Left forelimb (tissue), 1 donor: ENCODE measurements around the gene CLASP2.

Experiments
- DNase-seq: peaks from one replicate; pipeline ENCODE4 v3.0.0-alpha.2; 2018; ENCODE audit warnings: low spot score

CLASP2 gene

DNA sequence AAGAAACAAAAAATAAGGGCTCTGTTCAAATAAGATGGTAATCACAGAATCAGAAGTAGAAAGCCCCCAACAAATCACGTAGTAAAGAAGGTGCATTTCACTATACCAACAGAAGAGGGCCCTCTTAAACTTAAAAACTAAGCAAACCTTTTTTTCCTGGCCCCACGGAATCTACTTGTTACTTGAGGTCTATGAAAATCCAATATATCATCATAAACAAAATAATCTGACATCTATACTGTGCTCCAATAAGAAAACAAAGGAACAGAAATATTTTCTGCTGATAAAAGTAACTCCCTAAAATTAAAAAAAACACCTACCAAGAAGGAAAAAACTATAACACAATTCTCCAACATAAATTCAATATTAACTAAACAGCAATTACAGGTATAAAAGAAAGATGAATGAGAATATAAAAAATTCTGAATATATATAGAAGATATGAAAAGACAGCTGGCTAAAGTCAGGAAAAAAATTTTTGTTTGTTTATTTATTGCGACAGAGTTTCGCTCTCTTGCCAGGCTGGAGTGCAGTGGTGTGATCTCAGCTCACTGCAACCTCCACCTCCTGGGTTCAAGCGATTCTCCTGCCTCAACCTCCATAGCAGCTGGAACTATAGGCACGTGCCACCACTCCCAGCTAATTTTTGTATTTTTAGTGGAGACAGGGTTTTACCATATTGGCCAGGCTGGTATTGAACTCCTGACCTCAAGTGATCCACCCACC is 81.8 kb downstream of the CLASP2 start:
- no peak for DNase-seq

DNA sequence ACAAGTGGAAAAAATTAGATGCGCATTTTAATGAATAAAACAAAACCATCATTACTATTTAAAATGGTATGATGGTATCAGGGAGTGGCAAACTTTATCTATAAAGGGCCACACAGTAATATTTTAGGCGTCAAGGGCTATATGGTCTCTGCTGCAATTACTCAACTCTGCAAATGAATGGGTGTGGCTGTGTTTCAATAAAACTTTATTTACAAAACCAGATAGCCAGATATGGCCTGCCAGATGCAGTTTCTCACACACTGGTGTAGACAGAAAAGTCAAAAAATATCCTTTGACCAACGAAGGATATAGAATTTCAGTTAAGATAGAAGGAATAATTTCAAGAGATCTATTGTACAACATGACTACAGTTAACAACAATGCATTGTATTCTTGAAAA is 83.8 kb downstream of the CLASP2 start:
- no peak for DNase-seq

DNA sequence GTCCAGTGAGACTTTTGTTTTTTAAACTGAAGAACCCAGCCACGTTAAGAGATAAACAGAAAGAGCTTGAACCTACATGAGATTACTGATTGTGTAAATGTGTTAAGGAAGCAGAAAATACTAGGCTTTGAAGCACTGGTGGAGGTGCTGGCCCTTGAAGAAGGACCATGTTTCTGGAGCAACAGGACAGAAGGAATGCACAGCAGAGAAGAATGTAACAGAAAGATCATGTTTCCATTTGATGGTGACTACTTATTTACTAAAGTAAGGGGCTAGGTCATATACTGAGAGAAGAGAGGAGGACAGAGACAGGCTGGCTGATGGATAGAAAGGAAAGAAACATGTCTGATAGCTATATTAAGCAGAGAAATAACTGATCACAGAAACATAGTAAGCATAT is 88.8 kb downstream of the CLASP2 start:
- no peak for DNase-seq

DNA sequence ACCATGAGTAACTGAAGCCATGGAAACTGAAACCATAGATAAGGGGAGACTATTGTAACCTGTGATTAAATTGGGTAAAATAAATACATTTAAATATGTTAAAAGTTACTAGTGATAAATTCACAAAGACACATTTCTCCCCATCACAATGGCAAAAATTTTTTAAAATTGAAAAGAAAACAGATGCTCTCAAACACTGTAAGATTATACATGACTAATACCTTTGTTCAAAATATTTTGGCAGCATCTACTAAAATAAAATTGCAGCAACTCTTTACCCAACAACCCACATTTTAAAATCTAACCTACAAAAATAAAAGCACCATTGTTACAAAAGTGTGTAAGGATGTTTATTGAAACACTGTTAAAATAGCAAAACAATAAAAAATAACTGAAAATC is 93.3 kb downstream of the CLASP2 start:
- DNase-seq: no peak

DNA sequence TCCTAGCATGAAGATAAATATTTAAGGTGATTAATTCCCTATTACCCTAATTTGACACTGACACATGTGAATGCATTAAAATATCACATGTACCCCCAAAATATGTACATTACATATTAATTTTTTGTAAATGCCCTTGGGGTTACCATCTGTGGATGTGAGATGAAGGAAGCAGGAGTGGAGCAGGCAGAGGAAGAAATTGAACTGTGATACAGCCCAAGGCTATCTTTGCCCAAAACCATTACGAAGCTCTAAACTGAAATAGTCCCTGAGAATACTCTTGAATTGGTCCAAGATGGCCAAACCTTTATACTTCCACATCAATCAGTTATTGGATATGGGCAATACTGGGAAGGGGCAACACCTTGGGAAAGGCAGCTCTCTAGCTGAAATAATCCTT is 105.0 kb downstream of the CLASP2 start:
- no peak for DNase-seq

DNA sequence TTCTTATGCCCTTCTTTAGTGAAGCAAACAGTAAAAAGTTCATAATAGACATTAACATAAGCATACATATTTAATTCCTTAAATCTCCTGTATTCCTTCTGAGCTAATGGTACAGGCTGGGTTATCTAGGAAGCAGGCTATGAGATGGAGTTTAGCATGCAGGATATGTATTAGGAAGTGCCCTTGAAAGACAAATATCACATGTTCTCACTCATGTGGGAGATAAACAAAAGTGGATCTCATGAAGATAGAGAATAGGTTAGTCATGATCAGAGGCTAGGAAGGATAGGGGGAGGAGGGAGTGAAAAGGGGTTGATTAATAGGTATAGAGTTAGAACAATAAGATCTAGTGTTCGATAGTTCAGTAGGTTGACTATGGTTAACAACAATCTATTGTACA is 105.4 kb downstream of the CLASP2 start:
- DNase-seq: no peak

DNA sequence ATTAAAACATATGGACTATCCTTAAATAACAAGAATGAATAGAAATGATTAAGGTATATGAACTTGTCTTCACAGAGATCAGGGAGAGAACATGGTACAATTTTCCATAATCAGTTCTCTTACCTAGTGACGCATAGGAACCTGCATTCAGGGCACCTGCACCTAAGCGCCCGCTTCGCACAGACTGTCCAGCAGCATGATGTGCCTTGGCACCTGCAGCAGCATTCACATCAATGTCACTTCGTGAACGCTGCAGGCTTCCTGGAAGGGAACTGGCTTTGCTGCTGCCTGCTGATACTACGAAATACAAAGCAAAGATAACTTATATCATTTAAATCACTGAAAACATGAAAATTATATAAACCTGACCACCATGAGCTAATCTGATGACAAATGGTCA is 115.2 kb downstream of the CLASP2 start:
- DNase-seq: no peak

DNA sequence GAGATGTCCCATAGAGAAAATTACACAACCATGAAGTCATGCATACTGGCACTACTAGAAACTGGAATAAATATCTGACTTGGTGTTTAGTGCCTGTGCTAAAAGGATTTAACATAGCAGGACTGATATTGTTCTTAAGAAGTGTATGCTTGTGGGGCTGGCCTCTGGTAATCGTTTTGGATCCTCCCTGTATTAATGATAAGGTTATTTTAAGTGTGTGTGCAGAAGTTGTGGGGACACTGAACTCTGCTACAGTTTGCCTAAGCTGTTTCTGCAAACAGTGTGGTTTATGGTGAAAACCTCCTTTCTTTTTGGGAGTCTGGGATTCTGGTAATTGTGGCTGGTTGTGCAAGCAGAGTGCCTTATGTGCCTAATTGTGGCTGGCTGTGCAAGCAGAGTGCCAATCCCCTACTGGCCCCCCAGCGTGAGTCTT is 120.8 kb downstream of the CLASP2 start:
- no peak for DNase-seq

DNA sequence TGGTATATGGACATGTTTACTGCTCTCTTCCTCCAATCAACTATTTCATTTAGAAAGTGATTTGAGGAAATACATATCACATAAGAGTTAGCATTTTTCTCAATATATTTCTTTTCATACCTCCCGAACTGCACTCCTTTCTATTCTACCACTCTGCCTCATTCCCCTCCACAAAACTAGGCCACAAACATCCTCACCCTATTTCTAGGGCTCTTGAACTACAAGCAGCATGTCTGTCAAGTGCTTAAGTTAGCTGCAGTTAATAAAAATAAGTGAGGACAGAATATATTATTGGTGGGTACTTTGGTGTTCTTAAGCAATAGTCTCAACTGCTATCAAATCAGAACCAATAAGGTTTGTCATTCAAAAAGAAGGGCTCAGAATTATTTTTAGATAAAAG is 125.1 kb downstream of the CLASP2 start:
- DNase-seq: no peak

DNA sequence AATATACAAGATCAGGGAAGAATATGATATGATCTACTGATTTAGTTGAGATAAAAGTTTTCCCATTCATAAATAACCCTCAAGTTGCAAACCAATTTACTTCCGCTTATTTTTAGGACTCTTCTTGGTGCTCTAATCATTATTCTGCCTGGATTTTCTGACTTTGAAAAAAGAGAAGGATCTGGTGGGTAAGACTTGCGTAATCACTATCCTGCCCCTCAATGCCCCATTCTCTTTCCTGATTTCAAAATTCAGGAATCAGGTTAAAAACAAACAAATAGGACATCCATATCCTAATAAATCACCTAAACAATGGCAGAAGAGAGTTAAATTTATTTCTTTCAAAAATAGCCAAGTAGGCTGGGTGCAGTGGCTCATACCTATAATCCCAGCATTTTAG is 127.5 kb downstream of the CLASP2 start:
- no peak for DNase-seq

DNA sequence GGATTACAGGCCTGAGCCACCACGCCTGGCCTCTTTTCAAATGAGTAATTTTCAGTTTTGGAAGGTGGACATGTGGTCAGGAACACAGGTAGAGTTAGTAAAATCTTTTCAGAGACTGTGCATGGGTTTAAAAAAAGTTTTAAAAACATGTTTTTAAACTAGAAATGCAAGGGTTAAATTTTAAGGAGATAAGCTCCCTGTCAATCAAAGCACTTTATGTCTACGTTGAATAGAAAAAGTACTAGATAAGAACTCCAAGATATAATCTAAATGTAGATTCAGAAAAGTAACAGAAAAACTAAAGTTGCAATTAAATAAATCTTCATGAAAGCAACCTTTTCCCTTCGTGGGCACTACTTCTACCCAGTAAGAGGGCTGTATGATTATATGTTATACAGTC is 131.7 kb downstream of the CLASP2 start:
- no peak for DNase-seq

DNA sequence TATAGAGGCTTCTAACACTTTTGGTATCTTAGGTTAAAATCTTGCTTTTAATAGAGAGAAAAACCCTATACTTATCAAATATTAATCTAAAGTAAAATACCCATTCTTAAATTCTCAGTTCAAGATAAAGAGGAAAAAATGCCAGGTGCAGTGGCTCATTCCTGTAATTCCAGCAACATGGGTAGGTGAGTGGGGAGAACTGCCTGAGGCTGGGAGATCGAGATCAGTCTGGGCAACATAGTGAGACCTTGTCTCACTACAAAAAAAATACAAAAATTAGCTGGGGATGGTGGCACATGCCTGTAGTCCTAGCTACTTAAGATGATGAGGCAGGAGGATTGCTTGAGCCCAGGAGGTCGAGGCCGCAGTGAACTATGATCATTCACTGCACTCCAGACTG is 135.8 kb downstream of the CLASP2 start:
- no peak for DNase-seq

DNA sequence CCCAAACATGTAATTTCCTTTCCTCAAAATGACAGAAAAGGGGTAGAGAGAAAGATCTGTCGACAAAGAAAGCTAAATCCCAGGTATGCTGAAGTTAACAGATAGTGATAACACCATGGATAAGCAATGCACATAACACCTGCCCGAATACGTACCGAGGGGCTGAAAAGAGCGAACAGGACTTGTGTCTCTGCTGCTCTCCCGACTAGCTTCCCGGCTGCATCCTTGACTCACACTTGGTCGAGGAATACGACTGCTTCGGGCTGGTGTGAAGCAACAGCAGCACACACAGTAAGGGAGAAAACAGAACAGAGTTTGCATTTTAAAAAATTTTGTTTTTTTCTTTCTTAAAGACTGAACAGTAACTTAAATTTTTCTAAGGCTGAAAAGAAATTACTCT is 136.4 kb downstream of the CLASP2 start:
- DNase-seq: no peak

DNA sequence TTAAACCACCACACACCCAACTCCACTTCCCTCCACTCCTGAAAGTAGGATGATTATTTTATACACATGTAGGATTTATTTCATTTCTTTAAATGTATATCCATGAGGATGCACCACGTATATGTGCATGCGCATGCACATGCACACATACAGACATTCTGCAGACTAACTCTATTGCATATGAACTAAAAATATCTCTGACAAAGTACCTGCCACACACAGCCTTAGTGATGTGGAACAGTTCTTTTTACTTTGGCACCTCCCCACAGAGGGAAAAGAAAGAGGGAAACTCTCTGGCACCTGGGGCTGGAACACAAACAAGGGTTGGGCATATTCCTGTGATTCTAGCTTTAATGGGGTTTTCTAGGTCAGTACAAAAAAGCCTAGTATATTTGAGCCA is 138.2 kb downstream of the CLASP2 start:
- DNase-seq: no peak

DNA sequence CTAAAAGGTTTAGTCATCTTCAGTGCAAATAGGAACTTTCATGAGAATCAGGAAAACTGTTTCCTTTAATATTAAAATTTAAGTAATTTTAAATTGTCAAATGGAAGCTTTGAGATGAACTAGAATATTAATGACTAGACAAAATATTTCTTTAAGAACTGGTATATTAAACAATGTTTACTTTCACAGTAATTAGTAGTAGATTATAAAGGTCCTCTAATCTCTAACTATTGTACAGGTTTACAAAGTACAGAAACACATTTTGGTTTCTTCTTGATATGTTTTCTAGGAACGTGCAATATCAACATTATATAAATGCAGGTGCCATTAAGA is 138.9 kb downstream of the CLASP2 start:
- no peak for DNase-seq

DNA sequence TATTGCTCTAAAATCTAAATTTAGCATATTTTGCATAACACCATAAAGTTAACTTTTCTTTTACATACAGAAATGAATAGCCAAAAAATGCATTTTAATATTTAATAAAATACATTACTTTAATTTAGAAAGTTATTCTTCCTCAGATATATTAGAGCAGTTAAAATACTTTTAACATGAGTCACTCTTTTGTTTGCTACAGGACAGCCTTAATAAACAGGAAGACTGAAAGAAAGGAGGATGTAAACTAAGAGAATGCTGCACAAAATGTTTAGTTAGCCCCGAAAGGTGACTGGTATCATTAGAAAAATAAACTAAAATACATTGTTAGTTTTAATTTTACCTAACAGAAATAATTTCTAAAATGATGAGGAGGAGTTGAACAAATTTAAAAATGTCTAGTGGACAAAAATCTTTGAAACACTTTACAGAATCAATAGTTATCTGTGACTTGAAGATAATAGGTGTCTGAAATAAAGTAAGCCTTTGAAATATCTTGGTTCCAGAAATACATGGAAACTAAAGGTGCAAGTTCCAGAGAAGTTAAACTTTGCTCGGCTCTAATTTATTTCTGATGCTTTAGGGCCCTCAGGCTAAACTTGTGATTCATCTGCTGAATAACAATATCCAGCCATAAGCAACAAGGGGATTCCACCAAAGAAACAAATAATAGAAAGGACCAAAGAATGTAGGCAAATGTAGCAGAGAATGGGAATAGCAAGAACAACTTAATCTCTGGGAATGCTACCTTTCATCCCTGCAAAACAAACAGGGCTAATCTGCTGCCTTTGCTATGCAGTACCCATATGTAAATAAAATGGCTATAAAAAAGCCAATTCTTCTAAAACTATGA is 139.5 kb downstream of the CLASP2 start:
- no peak for DNase-seq

DNA sequence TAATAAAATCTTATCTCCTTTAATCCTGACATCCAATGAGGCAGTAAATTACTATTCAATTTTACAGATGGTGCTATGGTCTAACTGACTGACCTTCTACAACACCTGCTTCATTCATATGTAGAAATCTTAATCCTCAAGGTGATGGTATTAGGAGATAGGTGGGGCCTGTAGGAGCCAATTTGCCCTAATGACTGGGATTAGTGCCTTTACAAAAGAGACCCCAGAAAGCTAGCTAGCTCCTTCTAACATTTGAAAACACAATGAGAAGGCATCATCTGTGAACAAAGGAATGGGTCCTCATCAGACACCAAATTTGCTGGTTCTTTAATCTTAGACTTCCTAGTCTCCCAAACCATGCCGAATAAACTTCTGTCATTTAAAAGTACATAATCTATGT is 140.5 kb downstream of the CLASP2 start:
- no peak for DNase-seq

DNA sequence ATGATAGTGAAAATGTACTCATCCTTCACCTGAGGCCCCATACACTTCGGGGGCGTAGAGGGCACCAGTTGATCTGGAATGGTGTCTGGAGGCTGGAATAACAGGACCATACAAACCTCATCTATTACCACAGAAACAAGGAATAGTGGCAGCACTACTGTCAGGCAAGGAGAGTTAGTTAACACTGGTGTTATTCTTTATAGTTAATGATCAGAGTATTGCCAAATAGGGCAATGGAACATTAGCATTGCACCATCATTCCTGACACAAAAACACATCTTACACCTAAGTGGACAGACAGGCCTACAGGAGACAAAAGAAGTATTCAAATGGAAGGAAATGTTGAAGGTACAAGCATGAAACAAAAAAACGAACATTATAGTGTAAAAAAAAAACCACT is 140.9 kb downstream of the CLASP2 start:
- no peak for DNase-seq

DNA sequence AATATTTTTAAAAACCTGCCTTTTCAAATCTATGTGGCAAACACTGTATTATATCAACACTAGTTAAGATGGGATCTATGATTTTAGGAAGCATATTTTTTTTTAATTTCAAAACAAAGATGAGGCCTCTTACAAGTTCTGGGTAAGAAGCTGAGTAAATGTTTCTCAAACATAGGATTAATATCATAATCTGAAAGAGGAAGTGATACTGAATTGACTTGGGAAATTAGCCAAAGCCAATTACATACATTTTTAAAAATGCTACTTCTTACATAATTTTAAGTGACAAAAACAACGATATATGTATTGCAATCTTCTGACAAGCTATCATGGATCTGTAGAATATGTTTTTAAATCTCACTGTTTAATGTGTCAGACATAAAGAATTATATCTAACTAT is 142.7 kb downstream of the CLASP2 start:
- no peak for DNase-seq

DNA sequence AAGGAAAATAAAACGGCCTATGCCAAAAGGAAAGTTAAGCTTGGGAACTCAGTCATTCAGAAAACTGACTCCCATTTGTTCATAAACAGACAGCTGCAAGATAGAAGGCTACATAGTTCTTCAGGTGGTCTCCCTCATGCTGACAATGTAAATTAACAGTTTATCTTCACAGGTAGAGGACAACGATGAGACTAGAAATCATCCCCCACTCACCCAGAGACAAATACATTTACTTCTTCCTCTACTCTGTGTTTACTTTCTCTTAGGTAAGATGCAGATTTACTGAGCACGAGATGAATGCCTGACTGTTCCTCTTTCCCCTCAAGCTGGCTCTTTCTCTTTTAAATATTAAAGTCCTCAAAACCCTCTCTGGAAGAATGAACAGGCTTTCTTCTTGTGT is 160.2 kb downstream of the CLASP2 start:
- DNase-seq: no peak

DNA sequence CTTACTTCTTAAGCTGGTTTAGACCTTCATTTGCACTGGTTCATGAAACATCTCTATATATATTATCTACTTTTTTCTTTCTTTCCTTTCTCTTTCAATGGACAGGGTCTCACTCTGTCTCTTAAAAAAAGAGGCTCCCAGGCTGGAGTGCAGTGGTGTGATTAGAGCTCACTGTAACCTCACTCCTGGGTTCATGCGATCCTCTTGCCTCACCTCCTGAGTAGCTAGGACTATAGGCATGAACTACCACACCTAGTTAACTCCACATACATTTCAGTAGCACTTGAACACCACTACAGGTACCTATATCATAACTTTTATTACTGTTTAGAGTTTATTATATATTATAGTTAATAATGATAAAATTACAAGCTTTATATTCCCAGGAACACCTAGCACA is 160.8 kb downstream of the CLASP2 start:
- DNase-seq: no peak

DNA sequence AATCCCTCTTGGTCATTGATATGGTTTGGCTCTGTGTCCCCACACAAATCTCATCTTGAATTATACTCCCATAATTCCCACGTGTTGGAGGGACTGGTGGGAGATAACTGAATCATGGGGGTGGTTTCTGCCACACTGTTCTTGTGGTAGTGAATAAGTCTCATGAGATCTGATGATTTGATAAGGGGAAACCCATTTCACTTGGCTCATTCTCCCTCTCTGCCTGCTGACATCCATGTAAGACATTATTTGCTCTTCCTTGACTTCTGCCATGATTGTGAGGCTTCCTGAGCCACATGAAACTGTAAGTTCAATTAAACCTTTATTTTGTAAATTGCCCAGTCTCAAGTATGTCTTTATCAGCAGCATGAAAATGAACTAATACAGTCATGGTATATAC is 171.0 kb downstream of the CLASP2 start:
- DNase-seq: no peak

DNA sequence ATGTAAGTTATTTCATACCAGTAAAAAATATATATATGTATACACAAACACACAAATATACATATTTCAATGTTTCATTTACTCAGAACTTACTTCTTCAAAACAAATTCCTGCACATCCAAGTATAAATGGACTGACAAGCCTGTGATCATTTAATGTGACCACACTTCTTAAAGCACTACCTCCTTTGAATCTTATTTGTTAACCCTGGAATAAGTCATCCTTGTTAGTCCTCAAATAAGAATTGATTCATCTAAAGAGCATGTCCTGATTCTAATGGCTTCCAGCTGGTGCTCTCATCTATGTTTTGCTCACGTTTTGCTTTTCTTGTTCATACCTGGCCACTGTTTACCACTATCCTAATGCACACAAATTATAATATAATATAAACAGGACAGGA is 173.9 kb downstream of the CLASP2 start:
- DNase-seq: no peak

DNA sequence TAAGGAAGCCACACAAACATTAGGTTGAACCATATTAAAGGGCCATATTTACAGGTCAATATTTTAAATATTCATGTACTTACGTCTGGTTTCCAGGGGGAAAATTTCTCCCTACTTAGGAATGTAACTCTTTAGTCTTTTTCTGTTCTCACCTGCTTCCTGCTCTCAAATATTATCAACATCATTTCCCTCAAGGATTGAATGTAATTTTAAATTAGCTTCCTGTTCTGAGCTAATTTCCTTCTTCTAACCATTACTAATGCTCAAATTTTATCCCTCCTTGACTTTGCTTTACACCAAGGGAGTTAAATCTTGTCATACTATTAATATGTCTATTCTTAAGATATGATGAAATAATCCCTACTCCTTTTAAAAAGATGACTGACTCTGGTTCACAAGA is 174.5 kb downstream of the CLASP2 start:
- no peak for DNase-seq
